Left ventricle myocardium inferior (tissue), 1 donor: ENCODE measurements around the gene ARSG. TPM values are rescaled to one million over a fixed set of nuclear protein-coding genes. Genes with fewer than 3 reads are reported as not detected.

Experiments
- DNase-seq: peaks from one replicate; pipeline ENCODE4 v3.0.0-alpha.2; 2020
- H3K27ac ChIP-seq: fragments of 200-600 bp; replicated peaks from 2 replicates; pipeline ENCODE4 v1.8.0; 2021
- H3K27me3 ChIP-seq: fragments of 200-600 bp; 2 replicates; pipeline ENCODE4 v1.8.0; 2021; ENCODE audit warnings: low read depth
- H3K36me3 ChIP-seq: fragments of 200-600 bp; 2 replicates; pipeline ENCODE4 v1.8.0; 2021
- H3K4me1 ChIP-seq: fragments of 200-600 bp; 2 replicates; pipeline ENCODE4 v1.8.0; 2021
- H3K4me3 ChIP-seq: fragments of 200-600 bp; 2 replicates; pipeline ENCODE4 v1.8.0; 2021; ENCODE audit warnings: mild to moderate bottlenecking, moderate library complexity
- H3K9me3 ChIP-seq: fragments of 200-600 bp; replicated peaks from 2 replicates; pipeline ENCODE4 v1.8.0; 2021
- CTCF ChIP-seq: fragments of 200-600 bp; IDR thresholded peaks from 2 replicates; pipeline ENCODE4 v1.8.0; 2021; ENCODE audit warnings: antibody characterized with exemption, mild to moderate bottlenecking, borderline replicate concordance
- intact Hi-C: fragments of 100-400 bp; cut with micrococcal nuclease; formaldehyde crosslinking; loops from one replicate; pipeline ENCODE4 v1.11.0; 2022
- total RNA-seq: library from RNA; stranded (reverse); fragmentation: NEBNext Ultra II Directional; extraction: Animal tissue kit (Norgen Biotek cat#: 25700); gene quantifications from one replicate; pipeline ENCODE4 v1.2.1, GENCODE V29; 2021
- donor health status: DM: no; HTN: yes; CAD: no; lungs with severe emphysema.

Gene ARSG
- total RNA-seq, 1 donor from 2014 or later = 3.7 TPM

GRCh38 chr17:68446626-68447041 lies 155.3 kb downstream of the ARSG start:
- intact Hi-C loops = no loop called here
- H3K27me3 ChIP-seq = no peaks in the 10 kb centered on the region
- H3K9me3 ChIP-seq = no peaks in the 10 kb centered on the region
- H3K27ac ChIP-seq = peak overlapping the region; percentile 82
- DNase-seq = no peak
- peaks cover 95% of the 10 kb centered on the region for H3K36me3 ChIP-seq
- no peak overlapping the region for H3K4me3 ChIP-seq
- no peak for TF ChIP-seq CTCF
- H3K4me1 ChIP-seq = peaks cover 78% of the 10 kb centered on the region

- H3K4me1 ChIP-seq = peaks cover 78% of the 10 kb centered on the region
- intact Hi-C loops = no loop called here
- no peaks in the 10 kb centered on the region for H3K27me3 ChIP-seq
- no peak overlapping the region for H3K4me3 ChIP-seq
- DNase-seq = no peak
- TF ChIP-seq CTCF = no peak
- H3K36me3 ChIP-seq = peaks cover 86% of the 10 kb centered on the region
- H3K27ac ChIP-seq = peak overlapping the region; percentile 7
- no peaks in the 10 kb centered on the region for H3K9me3 ChIP-seq
These were observed 157.9 kb downstream of the ARSG start for GRCh38 chr17:68449021-68449739.

GRCh38 chr17:68450391-68450790 lies 159.1 kb downstream of the ARSG start:
- intact Hi-C loops = no loop called here
- no peak for DNase-seq
- peaks cover 84% of the 10 kb centered on the region for H3K4me1 ChIP-seq
- peaks cover 77% of the 10 kb centered on the region for H3K36me3 ChIP-seq
- H3K27me3 ChIP-seq = no peaks in the 10 kb centered on the region
- no peak overlapping the region for H3K4me3 ChIP-seq
- H3K9me3 ChIP-seq = no peaks in the 10 kb centered on the region
- no peak for TF ChIP-seq CTCF
- H3K27ac ChIP-seq = peak overlapping the region; percentile 7

GRCh38 chr17:68450801-68451200 lies 159.5 kb downstream of the ARSG start:
- H3K27me3 ChIP-seq = no peaks in the 10 kb centered on the region
- H3K36me3 ChIP-seq = peaks cover 73% of the 10 kb centered on the region
- no peak for TF ChIP-seq CTCF
- H3K4me3 ChIP-seq = no peak overlapping the region
- peak overlapping the region; percentile 7 for H3K27ac ChIP-seq
- DNase-seq = no peak
- intact Hi-C loops = no loop called here
- peaks cover 86% of the 10 kb centered on the region for H3K4me1 ChIP-seq
- H3K9me3 ChIP-seq = no peaks in the 10 kb centered on the region

- no peaks in the 10 kb centered on the region for H3K9me3 ChIP-seq
- intact Hi-C loops = no loop called here
- no peak for TF ChIP-seq CTCF
- no peak overlapping the region for H3K4me3 ChIP-seq
- peak overlapping the region; percentile 98 for H3K27ac ChIP-seq
- peaks cover 63% of the 10 kb centered on the region for H3K36me3 ChIP-seq
- peaks cover 86% of the 10 kb centered on the region for H3K4me1 ChIP-seq
- DNase-seq = no peak
- no peaks in the 10 kb centered on the region for H3K27me3 ChIP-seq
These were observed 160.5 kb downstream of the ARSG start for GRCh38 chr17:68451670-68452354.
